ENCODE measurements around the gene LAMA2. TPM values are rescaled to one million over a fixed set of nuclear protein-coding genes. Genes with fewer than 3 reads are reported as not detected.

Gene LAMA2
- total and polyA plus RNA-seq, 2 donors = 54.2 to 190 TPM

- H3K4me1 ChIP-seq (ENCODE audit: insufficient read depth) = no peaks in the 10 kb centered on the region
- DNase-seq (ENCODE audit: extremely low spot score) = no peak
- H3K27ac ChIP-seq (ENCODE audit: low read depth) = no peak overlapping the region
- H3K36me3 ChIP-seq (ENCODE audit: insufficient read depth) = no peaks in the 10 kb centered on the region
- no peak overlapping the region for H3K4me3 ChIP-seq (ENCODE audit: low read depth, low read length)
These were observed 566.0 kb downstream of the LAMA2 start for GRCh38 chr6:129448965-129449364.

- DNase-seq (ENCODE audit: extremely low spot score) = no peak
- Histone ChIP-seq H3K36me3 (ENCODE audit: insufficient read depth) (no peaks in the 10 kb centered on the region), H3K4me3 (ENCODE audit: low read depth, low read length) (no peak overlapping the region), H3K4me1 (ENCODE audit: insufficient read depth) (no peaks in the 10 kb centered on the region), H3K27ac (ENCODE audit: low read depth) (no peak overlapping the region)
These were observed 568.2 kb downstream of the LAMA2 start for GRCh38 chr6:129451187-129451586.

- Histone ChIP-seq H3K36me3 (ENCODE audit: insufficient read depth) (no peaks in the 10 kb centered on the region), H3K4me1 (ENCODE audit: insufficient read depth) (no peaks in the 10 kb centered on the region), H3K4me3 (ENCODE audit: low read depth, low read length) (no peak overlapping the region), H3K27ac (ENCODE audit: low read depth) (no peak overlapping the region)
- DNase-seq (ENCODE audit: extremely low spot score) = no peak
- 90% methylated on average over 3 of the region's 3 CpGs for WGBS
These were observed 570.1 kb downstream of the LAMA2 start for GRCh38 chr6:129453073-129453472.

- no peak overlapping the region for H3K4me3 ChIP-seq (ENCODE audit: low read depth, low read length)
These were observed 571.5 kb downstream of the LAMA2 start for GRCh38 chr6:129454488-129454887.

DNA sequence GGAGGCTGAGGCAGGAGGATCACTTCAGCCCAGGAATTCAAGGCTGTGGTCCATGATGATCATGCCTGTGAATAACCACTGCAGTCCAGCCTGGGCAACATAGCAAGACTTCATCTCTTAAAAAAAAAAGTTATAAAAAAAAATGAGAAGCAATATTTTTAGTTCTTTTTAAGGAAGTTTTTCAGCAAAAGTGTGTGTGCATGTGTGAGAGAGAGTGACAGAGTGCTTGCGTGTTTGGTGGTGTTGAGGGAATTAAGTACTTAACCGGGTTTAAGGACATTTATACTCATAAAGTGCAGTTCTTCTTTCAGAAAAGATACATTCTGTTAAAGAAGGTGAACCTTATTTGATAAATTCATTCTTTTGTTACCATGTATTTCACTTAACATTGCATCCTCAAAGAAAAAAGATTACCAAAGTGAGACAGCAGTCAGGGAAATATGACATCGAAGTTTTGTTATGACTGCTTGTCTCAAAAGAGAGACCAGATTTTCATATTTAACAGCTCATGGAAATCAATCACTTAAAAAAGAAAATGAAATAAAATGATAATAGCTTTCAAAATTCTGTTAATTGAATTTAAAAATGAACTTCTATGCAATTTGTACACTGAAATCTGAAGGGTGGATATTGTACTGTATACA, 572.3 kb downstream of the LAMA2 start:
- no peaks in the 10 kb centered on the region for H3K4me1 ChIP-seq (ENCODE audit: insufficient read depth)
- DNase-seq (ENCODE audit: extremely low spot score) = no peak
- no peak overlapping the region for H3K4me3 ChIP-seq (ENCODE audit: low read depth, low read length)
- H3K27ac ChIP-seq (ENCODE audit: low read depth) = no peak overlapping the region
- no peaks in the 10 kb centered on the region for H3K36me3 ChIP-seq (ENCODE audit: insufficient read depth)
- WGBS = 63% methylated on average over 3 of the region's 3 CpGs

More at GRCh38 chr6:129454488-129454887, 571.5 kb downstream of the LAMA2 start:
- 94% methylated on average over 1 of the region's 1 CpG for WGBS
- Histone ChIP-seq H3K36me3 (ENCODE audit: insufficient read depth) (no peaks in the 10 kb centered on the region), H3K27ac (ENCODE audit: low read depth) (no peak overlapping the region), H3K4me1 (ENCODE audit: insufficient read depth) (no peaks in the 10 kb centered on the region)
- no peak for DNase-seq (ENCODE audit: extremely low spot score)

GRCh38 chr6:129460221-129460620, 577.3 kb downstream of the LAMA2 start:
- Histone ChIP-seq H3K36me3 (ENCODE audit: insufficient read depth) (no peaks in the 10 kb centered on the region), H3K4me1 (ENCODE audit: insufficient read depth) (no peaks in the 10 kb centered on the region), H3K4me3 (ENCODE audit: low read depth, low read length) (no peak overlapping the region), H3K27ac (ENCODE audit: low read depth) (no peak overlapping the region)
- WGBS = 71% methylated on average over 2 of the region's 2 CpGs
- no peak for DNase-seq (ENCODE audit: extremely low spot score)

- no peak overlapping the region for H3K4me3 ChIP-seq (ENCODE audit: low read depth, low read length)
- no peak overlapping the region for H3K27ac ChIP-seq (ENCODE audit: low read depth)
- 85% methylated on average over 3 of the region's 3 CpGs for WGBS
- no peaks in the 10 kb centered on the region for H3K36me3 ChIP-seq (ENCODE audit: insufficient read depth)
- H3K4me1 ChIP-seq (ENCODE audit: insufficient read depth) = no peaks in the 10 kb centered on the region
- DNase-seq (ENCODE audit: extremely low spot score) = no peak
These were observed 586.2 kb downstream of the LAMA2 start for GRCh38 chr6:129469070-129469662.

DNA sequence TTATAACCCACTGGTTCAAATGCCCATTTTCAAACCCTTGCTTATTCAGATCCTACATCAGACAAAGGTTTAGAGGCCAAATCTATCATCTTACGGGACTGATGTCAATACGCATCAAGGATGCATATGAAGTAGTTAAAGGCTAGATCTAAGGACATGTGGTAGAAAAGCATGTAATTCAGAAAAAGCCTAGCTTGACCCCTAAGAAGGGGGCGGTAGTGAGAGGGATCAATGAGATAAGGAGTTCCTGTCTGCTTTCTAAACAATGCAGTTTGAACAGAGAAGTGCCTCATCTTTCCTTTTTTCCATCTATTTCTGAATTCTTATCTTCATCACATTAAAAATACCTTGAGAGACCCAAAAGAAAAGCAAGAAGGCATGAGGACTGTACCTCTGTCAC, 589.3 kb downstream of the LAMA2 start:
- no peaks in the 10 kb centered on the region for H3K4me1 ChIP-seq (ENCODE audit: insufficient read depth)
- no peak for DNase-seq (ENCODE audit: extremely low spot score)
- H3K27ac ChIP-seq (ENCODE audit: low read depth) = no peak overlapping the region
- no peaks in the 10 kb centered on the region for H3K36me3 ChIP-seq (ENCODE audit: insufficient read depth)
- H3K4me3 ChIP-seq (ENCODE audit: low read depth, low read length) = no peak overlapping the region
- 82% methylated on average over 3 of the region's 3 CpGs for WGBS

DNA sequence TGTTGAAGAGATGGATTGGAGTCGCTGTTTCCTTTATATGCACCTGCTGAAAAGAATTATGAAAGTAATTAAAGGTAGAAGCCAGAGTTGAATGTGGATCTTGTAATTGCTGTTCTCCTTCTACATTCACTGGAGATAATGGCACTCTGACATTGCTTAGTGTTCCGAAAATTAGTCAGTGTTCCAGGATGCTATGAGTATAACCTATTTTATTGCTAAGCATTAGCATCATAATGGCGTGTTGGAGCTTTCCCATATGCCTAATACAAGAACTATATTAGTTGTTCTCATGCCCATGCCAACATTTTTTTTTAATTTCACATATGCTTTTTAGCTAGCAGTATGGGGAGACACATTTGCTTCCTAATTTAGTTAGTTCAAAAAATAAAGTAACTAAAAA, 590.6 kb downstream of the LAMA2 start:
- no peak for DNase-seq (ENCODE audit: extremely low spot score)
- 92% methylated on average over 3 of the region's 3 CpGs for WGBS
- Histone ChIP-seq H3K27ac (ENCODE audit: low read depth) (no peak overlapping the region), H3K4me1 (ENCODE audit: insufficient read depth) (no peaks in the 10 kb centered on the region), H3K4me3 (ENCODE audit: low read depth, low read length) (no peak overlapping the region), H3K36me3 (ENCODE audit: insufficient read depth) (no peaks in the 10 kb centered on the region)

GRCh38 chr6:129475477-129476247, 592.7 kb downstream of the LAMA2 start:
- Histone ChIP-seq H3K4me1 (ENCODE audit: insufficient read depth) (no peaks in the 10 kb centered on the region), H3K36me3 (ENCODE audit: insufficient read depth) (no peaks in the 10 kb centered on the region), H3K27ac (ENCODE audit: low read depth) (no peak overlapping the region), H3K4me3 (ENCODE audit: low read depth, low read length) (no peak overlapping the region)
- DNase-seq (ENCODE audit: extremely low spot score) = no peak
- WGBS = 53% methylated on average over 7 of the region's 7 CpGs

GRCh38 chr6:129476248-129476564, 593.3 kb downstream of the LAMA2 start:
- no peak overlapping the region for H3K4me3 ChIP-seq (ENCODE audit: low read depth, low read length)
- no peaks in the 10 kb centered on the region for H3K36me3 ChIP-seq (ENCODE audit: insufficient read depth)
- 69% methylated on average over 4 of the region's 4 CpGs for WGBS
- no peaks in the 10 kb centered on the region for H3K4me1 ChIP-seq (ENCODE audit: insufficient read depth)
- H3K27ac ChIP-seq (ENCODE audit: low read depth) = no peak overlapping the region
- DNase-seq (ENCODE audit: extremely low spot score) = no peak

DNA sequence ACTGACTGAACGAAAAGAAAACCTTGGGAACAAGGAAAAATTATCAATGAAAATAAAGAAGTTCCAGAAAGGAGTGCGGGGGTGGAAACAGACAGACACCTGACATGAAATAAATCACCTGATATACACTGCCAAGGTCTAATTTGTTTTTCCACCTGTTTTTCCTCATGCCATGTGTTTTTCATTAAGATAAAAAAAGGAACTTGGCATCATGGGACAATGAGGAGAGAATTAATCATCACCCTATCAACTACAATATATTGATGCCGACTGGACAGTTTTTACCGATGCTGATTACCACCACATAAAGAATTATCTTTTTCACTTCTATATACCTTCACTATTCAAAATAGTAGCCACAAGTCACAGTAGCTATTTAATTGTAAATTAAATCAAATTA, 593.9 kb downstream of the LAMA2 start:
- DNase-seq (ENCODE audit: extremely low spot score) = no peak
- no peak overlapping the region for H3K27ac ChIP-seq (ENCODE audit: low read depth)
- no peak overlapping the region for H3K4me3 ChIP-seq (ENCODE audit: low read depth, low read length)
- 86% methylated on average over 4 of the region's 4 CpGs for WGBS
- H3K4me1 ChIP-seq (ENCODE audit: insufficient read depth) = no peaks in the 10 kb centered on the region
- no peaks in the 10 kb centered on the region for H3K36me3 ChIP-seq (ENCODE audit: insufficient read depth)

DNA sequence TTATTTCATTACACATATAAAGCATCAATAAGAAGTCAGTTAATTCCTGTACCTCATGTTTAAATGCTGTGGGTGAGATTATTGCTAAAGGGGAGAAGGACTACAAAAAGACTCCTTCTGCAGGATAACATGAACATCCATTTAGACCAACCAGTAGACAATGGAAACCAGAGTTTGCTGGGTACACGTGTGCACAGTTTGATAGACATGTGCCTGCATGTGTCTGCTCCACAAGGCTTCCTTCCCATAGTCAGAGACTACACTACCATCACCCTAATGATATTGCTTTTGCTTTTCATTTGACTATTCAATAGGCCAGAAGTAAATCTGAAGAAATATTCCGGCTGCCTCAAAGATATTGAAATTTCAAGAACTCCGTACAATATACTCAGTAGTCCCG, 595.4 kb downstream of the LAMA2 start:
- DNase-seq (ENCODE audit: extremely low spot score) = no peak
- 91% methylated on average over 4 of the region's 4 CpGs for WGBS
- Histone ChIP-seq H3K36me3 (ENCODE audit: insufficient read depth) (no peaks in the 10 kb centered on the region), H3K4me3 (ENCODE audit: low read depth, low read length) (no peak overlapping the region), H3K27ac (ENCODE audit: low read depth) (no peak overlapping the region), H3K4me1 (ENCODE audit: insufficient read depth) (no peaks in the 10 kb centered on the region)

DNA sequence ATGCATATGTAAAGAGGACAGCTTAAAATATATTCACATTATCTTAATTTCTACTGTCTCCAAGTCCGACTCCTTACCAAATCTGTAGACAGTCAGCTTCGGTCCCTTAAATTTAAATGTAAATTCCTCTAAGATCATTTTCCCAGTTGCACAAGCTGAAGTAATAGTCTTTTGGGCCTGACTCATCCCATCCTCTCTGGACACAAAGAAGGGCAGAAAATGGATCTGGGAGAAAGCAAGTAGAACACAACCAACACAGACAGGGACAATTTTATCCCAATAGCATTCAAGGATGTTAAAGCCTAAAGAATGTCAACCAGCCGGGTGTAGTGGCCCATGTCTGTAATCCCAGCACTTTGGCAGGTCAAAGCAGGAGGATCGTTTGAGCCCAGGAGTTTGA, 598.8 kb downstream of the LAMA2 start:
- Histone ChIP-seq H3K27ac (ENCODE audit: low read depth) (no peak overlapping the region), H3K4me1 (ENCODE audit: insufficient read depth) (no peaks in the 10 kb centered on the region), H3K4me3 (ENCODE audit: low read depth, low read length) (no peak overlapping the region), H3K36me3 (ENCODE audit: insufficient read depth) (peaks cover 2% of the 10 kb centered on the region)
- WGBS = 89% methylated on average over 4 of the region's 4 CpGs
- DNase-seq (ENCODE audit: extremely low spot score) = no peak

All from urinary bladder (tissue), 4 donors.